ENCODE data around the gene MOB3A.

The MOB3A gene

DNA sequence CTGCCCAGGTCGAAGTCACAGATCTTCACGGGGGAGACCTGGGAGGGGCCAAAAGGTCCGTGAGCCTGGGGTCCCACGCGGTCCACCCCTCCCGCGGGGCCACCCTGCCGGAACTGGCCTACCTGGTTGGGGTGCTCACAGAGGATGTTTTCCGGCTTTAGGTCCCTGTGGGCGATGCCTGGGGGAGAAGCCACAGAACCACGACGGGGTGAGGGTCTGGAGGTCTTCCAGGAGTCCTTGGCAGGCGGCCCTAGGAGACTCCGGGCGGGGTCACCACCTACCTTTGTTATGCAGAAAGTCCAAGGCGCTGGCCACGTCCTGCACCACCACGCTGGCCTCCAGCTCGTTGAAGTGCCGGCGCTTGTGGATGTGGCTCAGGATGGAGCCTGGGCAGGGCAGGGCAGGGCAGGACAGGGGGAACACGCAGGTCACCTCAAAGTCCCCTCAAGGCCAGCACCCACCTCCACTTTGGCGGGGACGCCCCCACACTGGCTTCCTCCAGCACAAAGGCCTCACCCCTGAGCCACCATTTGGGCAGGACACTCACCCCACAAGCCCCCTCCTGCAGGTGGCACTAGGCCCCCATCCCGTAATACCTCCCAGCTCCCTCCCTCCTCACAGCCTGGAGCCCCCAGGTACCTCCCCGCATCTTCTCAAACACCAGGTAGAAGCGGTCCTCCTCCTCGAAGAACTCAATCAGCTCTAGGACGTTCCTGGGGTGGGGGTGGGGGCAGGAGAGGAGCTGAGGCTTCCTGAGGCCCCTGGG, 53.5 kb downstream of the MOB3A start:
- no peak for DNase-seq (ENCODE audit: low spot score)
- in situ Hi-C loops (cut with MboI; ENCODE audit: low pct_unique_long_range_greater_than_20kb, low sequenced_read_pairs, unreplicated experiment), result no loop called here
- TF ChIP-seq, protein P1, sequence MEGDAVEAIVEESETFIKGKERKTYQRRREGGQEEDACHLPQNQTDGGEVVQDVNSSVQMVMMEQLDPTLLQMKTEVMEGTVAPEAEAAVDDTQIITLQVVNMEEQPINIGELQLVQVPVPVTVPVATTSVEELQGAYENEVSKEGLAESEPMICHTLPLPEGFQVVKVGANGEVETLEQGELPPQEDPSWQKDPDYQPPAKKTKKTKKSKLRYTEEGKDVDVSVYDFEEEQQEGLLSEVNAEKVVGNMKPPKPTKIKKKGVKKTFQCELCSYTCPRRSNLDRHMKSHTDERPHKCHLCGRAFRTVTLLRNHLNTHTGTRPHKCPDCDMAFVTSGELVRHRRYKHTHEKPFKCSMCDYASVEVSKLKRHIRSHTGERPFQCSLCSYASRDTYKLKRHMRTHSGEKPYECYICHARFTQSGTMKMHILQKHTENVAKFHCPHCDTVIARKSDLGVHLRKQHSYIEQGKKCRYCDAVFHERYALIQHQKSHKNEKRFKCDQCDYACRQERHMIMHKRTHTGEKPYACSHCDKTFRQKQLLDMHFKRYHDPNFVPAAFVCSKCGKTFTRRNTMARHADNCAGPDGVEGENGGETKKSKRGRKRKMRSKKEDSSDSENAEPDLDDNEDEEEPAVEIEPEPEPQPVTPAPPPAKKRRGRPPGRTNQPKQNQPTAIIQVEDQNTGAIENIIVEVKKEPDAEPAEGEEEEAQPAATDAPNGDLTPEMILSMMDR (IDR thresholded peaks at IDR 0.05; ENCODE audit: extremely low read depth, insufficient read depth, missing control alignments), result no peak

DNA sequence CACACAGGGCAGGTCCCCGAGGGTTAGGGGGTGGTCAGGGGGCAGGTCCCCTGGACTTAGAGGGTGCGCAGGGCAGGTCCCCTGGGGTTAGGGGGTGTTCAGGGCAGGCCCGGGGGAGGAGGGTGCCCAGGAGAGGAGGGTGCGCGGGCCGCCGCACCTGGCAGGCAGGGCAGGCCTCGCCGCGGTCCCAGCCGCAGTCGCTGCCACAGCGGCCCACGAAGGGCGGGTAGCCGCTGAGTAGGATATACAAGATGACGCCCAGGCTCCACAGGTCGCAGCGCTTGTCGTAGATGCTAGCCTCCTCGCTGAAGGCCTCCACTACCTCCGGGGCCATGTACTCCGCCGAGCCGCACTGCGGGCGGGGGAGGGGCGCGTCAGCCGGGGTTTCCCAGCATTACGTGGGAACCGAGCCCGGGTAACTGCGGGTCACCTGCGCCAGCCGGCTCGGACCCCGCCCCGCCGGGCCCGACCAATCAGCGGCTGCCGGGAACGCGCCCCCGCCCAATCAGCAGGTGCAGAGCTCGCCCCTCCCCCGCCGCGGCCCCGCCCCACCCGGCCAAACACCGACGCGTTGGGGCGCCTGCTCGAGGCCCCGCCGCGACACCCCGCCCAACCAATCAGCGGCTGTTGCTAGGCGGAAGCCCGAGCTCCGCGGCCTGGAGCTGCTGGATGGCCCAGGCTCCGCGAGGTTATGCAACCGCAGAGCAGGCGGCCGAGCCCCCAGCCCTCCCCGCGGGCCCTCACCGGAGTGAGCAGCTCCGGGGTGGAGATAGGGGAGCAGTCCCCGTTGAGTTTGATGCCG, 54.2 kb downstream of the MOB3A start:
- TF ChIP-seq, protein P1 (IDR thresholded peaks at IDR 0.05; ENCODE audit: extremely low read depth, insufficient read depth, missing control alignments), result no peak
- in situ Hi-C loops (cut with MboI; ENCODE audit: low pct_unique_long_range_greater_than_20kb, low sequenced_read_pairs, unreplicated experiment), result no loop called here
- peak; percentile 100 for DNase-seq (ENCODE audit: low spot score)

DNA sequence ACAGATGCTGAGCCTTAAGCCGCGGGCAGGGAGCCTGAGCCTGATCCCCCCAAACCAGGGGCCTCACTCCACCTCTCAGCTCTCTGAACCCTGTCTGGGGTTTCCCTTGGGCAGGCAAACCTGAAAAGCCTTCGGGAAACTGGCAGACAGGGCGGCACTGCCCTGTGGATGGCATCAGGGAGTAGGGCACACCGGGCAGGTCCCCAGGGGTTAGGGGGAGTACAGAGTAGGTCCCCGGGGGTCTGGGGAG, 54.8 kb downstream of the MOB3A start:
- in situ Hi-C loops (cut with MboI; ENCODE audit: low pct_unique_long_range_greater_than_20kb, low sequenced_read_pairs, unreplicated experiment), result no loop called here

DNA sequence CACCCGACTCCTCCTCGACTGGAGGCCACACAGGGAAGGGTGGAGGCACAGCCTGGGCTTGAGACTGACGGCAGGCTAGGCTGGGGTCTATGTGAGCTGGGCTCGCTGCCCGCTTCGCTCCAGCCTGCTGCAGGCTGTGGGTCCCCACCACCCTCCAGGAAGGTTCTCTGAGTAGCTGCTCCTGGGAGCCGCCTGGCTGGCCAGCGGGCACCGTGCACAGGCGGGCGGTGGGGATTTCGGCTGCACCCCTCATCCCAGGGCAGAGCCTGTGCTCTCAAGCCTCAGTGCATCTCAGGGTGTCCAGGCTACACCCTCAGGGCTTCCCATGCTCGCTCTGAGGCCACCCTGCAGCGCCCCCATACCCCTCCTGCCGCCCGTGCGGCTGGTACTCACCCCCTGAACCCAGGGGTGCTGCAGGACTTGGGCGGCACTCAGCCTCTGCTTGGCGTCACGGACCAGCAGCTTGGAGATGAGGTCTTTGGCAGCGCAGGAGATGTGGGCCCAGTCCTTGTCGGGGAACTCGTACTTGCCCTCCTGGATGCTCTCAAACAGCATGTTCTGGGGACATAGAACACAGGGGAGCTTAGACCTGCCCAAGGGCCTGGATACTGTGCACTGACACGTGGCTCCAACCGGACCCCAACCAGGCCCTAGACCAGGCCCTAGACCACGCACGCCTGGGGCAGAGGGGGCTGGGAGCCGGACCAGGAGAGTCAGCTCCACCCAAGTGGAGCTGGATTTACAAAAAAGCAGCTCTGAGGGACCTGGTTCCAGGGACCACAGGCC, 55.3 kb downstream of the MOB3A start:
- TF ChIP-seq, protein P1 (IDR thresholded peaks at IDR 0.05; ENCODE audit: extremely low read depth, insufficient read depth, missing control alignments), result no peak
- no peak for DNase-seq (ENCODE audit: low spot score)
- in situ Hi-C loops (cut with MboI; ENCODE audit: low pct_unique_long_range_greater_than_20kb, low sequenced_read_pairs, unreplicated experiment), result no loop called here

More for the DNA sequence above, 54.8 kb downstream of the MOB3A start:
- TF ChIP-seq, protein P1 (IDR thresholded peaks at IDR 0.05; ENCODE audit: extremely low read depth, insufficient read depth, missing control alignments), result no peak
- no peak for DNase-seq (ENCODE audit: low spot score)

DNA sequence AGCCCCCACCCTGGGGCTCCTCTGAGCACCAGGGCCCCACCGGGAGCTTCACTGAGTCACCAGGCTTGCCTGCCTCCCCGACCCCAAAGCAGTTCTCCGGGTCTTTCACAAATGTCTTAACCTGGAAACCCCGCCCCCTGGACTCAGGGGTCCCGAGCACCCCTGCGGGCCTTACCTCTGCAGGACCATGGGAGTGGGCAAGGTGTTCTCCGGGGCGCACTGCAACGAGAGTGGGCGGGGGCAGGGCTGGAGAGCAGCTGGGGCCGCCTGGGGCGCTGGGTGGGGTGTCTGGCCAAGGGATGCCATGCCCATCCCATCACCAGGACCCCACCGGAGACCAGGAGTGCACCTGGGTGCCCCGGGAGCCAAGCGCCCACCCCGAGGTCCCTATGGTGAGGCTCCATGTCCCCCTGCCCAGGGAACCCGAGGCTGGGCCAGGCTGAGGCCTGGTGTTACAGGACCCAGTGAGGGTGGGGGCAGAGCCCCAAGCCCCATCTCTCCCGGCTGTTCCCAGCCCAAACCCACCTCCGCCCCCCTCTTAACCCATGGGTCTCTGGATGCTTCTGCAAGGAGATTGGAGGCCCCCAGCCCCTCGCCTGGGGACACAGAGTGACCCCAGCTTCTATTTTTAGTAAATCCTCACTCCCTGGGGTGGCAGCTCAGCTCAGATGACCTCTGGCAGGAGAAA, 56.0 kb downstream of the MOB3A start:
- TF ChIP-seq, protein P1 (IDR thresholded peaks at IDR 0.05; ENCODE audit: extremely low read depth, insufficient read depth, missing control alignments), result no peak
- in situ Hi-C loops (cut with MboI; ENCODE audit: low pct_unique_long_range_greater_than_20kb, low sequenced_read_pairs, unreplicated experiment), result no loop called here
- no peak for DNase-seq (ENCODE audit: low spot score)
